K562 (cell line): Measurements from ENCODE around the gene RCC1. TPM values are rescaled to one million over a fixed set of nuclear protein-coding genes. Genes with fewer than 3 reads are reported as not detected.

Experiments
- CBX1 ChIP-seq: sonication (generic); IDR thresholded peaks from 2 replicates; pipeline ENCODE4 v1.6.1; 2016; ENCODE audit warnings: antibody characterized with exemption, low read depth, mild to moderate bottlenecking
- CHD4 ChIP-seq: fragments of 200-600 bp; sonication (generic); IDR thresholded peaks from 3 replicates; pipeline ENCODE4 v1.6.1; 2012; ENCODE audit warnings: low read depth, mild to moderate bottlenecking, mixed read lengths, low read length, inconsistent platforms; ENCODE audit not compliant: insufficient read depth, insufficient replicate concordance, poor library complexity, severe bottlenecking
- HDGF ChIP-seq: fragments of 450-650 bp; IDR thresholded peaks from 2 replicates; pipeline ENCODE4 v1.6.1; 2016
- IRF2 ChIP-seq: sonication (generic); formaldehyde crosslinking; IDR thresholded peaks from 2 replicates; pipeline ENCODE4 v1.8.1; 2022; ENCODE audit warnings: mild to moderate bottlenecking, missing genetic modification reagents
- LEF1 ChIP-seq: fragments of 450-650 bp; IDR thresholded peaks from 2 replicates; pipeline ENCODE4 v1.6.1; 2016; ENCODE audit warnings: mild to moderate bottlenecking
- PHF21A ChIP-seq: fragments of 450-650 bp; IDR thresholded peaks from 2 replicates; pipeline ENCODE4 v1.6.1; 2017; ENCODE audit warnings: low read depth, borderline replicate concordance
- POLR2AphosphoS2 ChIP-seq: IDR thresholded peaks from 2 replicates; pipeline ENCODE4 v1.6.1; 2012; ENCODE audit warnings: low read length, improper control_type of control experiment
- PPARD ChIP-seq: fragments of 250-450 bp; sonication (Bioruptor Pico); IDR thresholded peaks from 2 replicates; pipeline ENCODE4 v1.8.0; 2022; ENCODE audit warnings: inconsistent platforms, mild to moderate bottlenecking, moderate library complexity
- RBFOX2 ChIP-seq: fragments of 200-400 bp; formaldehyde crosslinking; IDR thresholded peaks from 2 replicates; pipeline ENCODE4 v1.6.1; 2017; ENCODE audit warnings: low read depth, mild to moderate bottlenecking, low read length, moderate library complexity
- ZNF175 ChIP-seq: fragments of 200-800 bp; sonication (Bioruptor generic); IDR thresholded peaks from 2 replicates; pipeline ENCODE4 v1.6.1; 2016; ENCODE audit warnings: low read depth, mild to moderate bottlenecking, missing genetic modification characterization, missing compliant biosample characterization
- ZNF384 ChIP-seq: IDR thresholded peaks from 2 replicates; pipeline ENCODE4 v1.6.1; 2012; ENCODE audit warnings: low read depth, low read length, improper control_type of control experiment
- polyA plus RNA-seq, 8 experiments: library from polyadenylated mRNA; depleted of rRNA in 4 of 8; stranded (reverse) in 5 of 8; unstranded in 3 of 8; fragments of >200 nt; fragmentation: Nextera tagmentation in 2 of 8; fragmentation: Illumina TruSeq in 1 of 8; extraction: Ambion mirVana in 2 of 8; extraction: Trizol in 1 of 8; gene quantifications; 2 replicates each; pipeline versions ENCODE4 v1.2.1 to v1.2.3, GENCODE V29; 2011 to 2014; ENCODE audit warnings: inconsistent platforms in 1 of 8, missing spikeins in 1 of 8
- total RNA-seq, 7 experiments: library from RNA; depleted of rRNA in 6 of 7; stranded (reverse); fragments of >200 nt in 6 of 7; fragmentation: Illumina TruSeq in 2 of 7; extraction: Trizol in 2 of 7; gene quantifications; 2 replicates each; pipeline versions ENCODE4 v1.2.1 to v1.2.3, GENCODE V29; 2011 to 2021; ENCODE audit warnings: low replicate concordance in 1 of 7
- TF ChIP-seq, protein P1 (sequence below): fragments of 250-450 bp; sonication (Bioruptor Pico); IDR thresholded peaks from 2 replicates; pipeline ENCODE4 v1.9.0; 2021; ENCODE audit warnings: mild to moderate bottlenecking
- TF ChIP-seq, protein P2 (sequence below): fragments of 450-650 bp; formaldehyde crosslinking; IDR thresholded peaks from 2 replicates; pipeline ENCODE4 v1.4.0; 2020; ENCODE audit warnings: mild to moderate bottlenecking, mixed read lengths
- TF ChIP-seq, protein P3 (sequence below), 2 experiments: fragments of 450-650 bp in 1 of 2; IDR thresholded peaks; 2 replicates each; pipeline ENCODE4 v1.6.1; 2011 to 2017; ENCODE audit warnings: low read depth in 2 of 2, antibody characterized with exemption in 1 of 2, borderline replicate concordance in 1 of 2, low read length in 1 of 2, mild to moderate bottlenecking in 1 of 2, mixed read lengths in 1 of 2; ENCODE audit not compliant: control insufficient read depth in 1 of 2
- TF ChIP-seq, protein P4 (sequence below), 2 experiments: fragments of 450-650 bp in 1 of 2; sonication (generic) in 1 of 2; formaldehyde crosslinking; conservative IDR thresholded peaks; 2 replicates each; pipeline versions ENCODE4 v1.4.0 to v1.8.1; 2020 to 2022; ENCODE audit warnings: mild to moderate bottlenecking in 1 of 2, missing genetic modification reagents in 1 of 2
- TF ChIP-seq, protein P5 (sequence below): IDR thresholded peaks from 2 replicates; pipeline ENCODE4 v1.6.1; 2012; ENCODE audit warnings: low read depth, low read length, improper control_type of control experiment, borderline replicate concordance
- TF ChIP-seq, protein P6 (sequence below): fragments of 250-450 bp; sonication (Bioruptor Pico); IDR thresholded peaks from 2 replicates; pipeline ENCODE4 v1.8.0; 2022; ENCODE audit warnings: inconsistent platforms

The RCC1 gene
- total and polyA plus RNA-seq, 9 of the 15 experiments (the other 6 are each of a cell fraction or from before 2014, with no cell fraction given) = 16.4 to 202 (median 107) TPM

DNA sequence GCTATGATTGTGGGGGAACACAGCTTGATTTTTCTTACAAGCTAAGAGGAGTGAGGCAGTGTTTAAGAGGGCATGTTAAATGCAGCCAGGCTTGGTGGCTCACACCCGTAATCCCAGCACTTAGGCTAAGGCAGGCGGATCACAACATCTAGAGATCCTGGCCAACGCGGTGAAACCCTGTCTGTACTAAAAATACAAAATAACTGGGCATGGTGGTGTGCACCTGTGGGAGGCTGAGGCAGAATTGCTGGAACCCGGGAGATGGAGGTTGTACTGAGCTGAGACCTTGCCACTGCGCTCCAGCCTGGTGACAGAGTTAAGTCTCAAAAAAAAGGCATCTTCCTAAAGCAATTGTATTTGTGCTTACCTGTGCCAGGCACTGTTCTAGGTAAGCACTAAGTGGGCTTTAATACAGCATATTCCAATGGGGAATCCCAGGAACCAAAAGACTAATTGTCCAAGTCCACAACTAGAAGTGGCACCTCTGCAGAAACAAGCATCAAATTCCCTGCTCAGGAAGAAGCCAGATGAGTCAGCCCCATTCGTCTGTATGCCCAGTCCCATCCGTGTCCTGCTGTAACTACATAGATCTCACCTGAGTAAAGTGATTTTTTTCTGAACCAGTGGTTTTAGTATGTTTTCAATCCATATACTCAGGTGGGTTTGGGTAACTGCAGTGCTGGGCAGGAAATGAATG lies 4.6 kb downstream of the RCC1 start (continued):
- TF ChIP-seq, protein P1, sequence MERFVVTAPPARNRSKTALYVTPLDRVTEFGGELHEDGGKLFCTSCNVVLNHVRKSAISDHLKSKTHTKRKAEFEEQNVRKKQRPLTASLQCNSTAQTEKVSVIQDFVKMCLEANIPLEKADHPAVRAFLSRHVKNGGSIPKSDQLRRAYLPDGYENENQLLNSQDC (CRISPR knock-in tag) = peak; percentile 82
- TF ChIP-seq CBX1 (0 out of 2 replicates have a peak, but pooled peaks have one; percentile 57), PPARD (CRISPR knock-in tag) (no peak), ZNF384 (no peak), ZNF175 (CRISPR knock-in tag) (no peak), PHF21A (no peak; the same call in 1 of the 2 replicates), RBFOX2 (peak; percentile 76), CHD4 (no peak), LEF1 (no peak; the same call in 1 of the 2 replicates), IRF2 (no peak), POLR2AphosphoS2 (peak; percentile 97), HDGF (no peak)
- TF ChIP-seq, protein P2, sequence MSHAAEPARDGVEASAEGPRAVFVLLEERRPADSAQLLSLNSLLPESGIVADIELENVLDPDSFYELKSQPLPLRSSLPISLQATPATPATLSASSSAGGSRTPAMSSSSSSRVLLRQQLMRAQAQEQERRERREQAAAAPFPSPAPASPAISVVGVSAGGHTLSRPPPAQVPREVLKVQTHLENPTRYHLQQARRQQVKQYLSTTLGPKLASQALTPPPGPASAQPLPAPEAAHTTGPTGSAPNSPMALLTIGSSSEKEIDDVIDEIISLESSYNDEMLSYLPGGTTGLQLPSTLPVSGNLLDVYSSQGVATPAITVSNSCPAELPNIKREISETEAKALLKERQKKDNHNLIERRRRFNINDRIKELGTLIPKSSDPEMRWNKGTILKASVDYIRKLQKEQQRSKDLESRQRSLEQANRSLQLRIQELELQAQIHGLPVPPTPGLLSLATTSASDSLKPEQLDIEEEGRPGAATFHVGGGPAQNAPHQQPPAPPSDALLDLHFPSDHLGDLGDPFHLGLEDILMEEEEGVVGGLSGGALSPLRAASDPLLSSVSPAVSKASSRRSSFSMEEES (CRISPR knock-in tag) = no peak; the same call in 1 of the 2 replicates
- TF ChIP-seq, protein P3, sequence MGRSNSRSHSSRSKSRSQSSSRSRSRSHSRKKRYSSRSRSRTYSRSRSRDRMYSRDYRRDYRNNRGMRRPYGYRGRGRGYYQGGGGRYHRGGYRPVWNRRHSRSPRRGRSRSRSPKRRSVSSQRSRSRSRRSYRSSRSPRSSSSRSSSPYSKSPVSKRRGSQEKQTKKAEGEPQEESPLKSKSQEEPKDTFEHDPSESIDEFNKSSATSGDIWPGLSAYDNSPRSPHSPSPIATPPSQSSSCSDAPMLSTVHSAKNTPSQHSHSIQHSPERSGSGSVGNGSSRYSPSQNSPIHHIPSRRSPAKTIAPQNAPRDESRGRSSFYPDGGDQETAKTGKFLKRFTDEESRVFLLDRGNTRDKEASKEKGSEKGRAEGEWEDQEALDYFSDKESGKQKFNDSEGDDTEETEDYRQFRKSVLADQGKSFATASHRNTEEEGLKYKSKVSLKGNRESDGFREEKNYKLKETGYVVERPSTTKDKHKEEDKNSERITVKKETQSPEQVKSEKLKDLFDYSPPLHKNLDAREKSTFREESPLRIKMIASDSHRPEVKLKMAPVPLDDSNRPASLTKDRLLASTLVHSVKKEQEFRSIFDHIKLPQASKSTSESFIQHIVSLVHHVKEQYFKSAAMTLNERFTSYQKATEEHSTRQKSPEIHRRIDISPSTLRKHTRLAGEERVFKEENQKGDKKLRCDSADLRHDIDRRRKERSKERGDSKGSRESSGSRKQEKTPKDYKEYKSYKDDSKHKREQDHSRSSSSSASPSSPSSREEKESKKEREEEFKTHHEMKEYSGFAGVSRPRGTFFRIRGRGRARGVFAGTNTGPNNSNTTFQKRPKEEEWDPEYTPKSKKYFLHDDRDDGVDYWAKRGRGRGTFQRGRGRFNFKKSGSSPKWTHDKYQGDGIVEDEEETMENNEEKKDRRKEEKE (IDR thresholded peaks at IDR 0.05; ENCODE audit: borderline replicate concordance in 1 of 2, control insufficient read depth in 1 of 2, low read depth in 2 of 2, low read length in 1 of 2) = peak; percentile 18 to 93; a peak in 3 of 4 replicates
- TF ChIP-seq, protein P4, sequence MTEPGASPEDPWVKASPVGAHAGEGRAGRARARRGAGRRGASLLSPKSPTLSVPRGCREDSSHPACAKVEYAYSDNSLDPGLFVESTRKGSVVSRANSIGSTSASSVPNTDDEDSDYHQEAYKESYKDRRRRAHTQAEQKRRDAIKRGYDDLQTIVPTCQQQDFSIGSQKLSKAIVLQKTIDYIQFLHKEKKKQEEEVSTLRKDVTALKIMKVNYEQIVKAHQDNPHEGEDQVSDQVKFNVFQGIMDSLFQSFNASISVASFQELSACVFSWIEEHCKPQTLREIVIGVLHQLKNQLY (CRISPR knock-in tag; conservative IDR thresholded peaks at IDR 0.05) = peak; percentile 48 to 92; a peak in 1 of 4 replicates
- TF ChIP-seq, protein P5, sequence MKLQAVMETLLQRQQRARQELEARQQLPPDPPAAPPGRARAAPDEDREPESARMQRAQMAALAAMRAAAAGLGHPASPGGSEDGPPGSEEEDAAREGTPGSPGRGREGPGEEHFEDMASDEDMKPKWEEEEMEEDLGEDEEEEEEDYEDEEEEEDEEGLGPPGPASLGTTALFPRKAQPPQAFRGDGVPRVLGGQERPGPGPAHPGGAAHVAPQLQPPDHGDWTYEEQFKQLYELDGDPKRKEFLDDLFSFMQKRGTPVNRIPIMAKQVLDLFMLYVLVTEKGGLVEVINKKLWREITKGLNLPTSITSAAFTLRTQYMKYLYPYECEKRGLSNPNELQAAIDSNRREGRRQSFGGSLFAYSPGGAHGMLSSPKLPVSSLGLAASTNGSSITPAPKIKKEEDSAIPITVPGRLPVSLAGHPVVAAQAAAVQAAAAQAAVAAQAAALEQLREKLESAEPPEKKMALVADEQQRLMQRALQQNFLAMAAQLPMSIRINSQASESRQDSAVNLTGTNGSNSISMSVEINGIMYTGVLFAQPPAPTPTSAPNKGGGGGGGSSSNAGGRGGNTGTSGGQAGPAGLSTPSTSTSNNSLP = no peak
- TF ChIP-seq, protein P6, sequence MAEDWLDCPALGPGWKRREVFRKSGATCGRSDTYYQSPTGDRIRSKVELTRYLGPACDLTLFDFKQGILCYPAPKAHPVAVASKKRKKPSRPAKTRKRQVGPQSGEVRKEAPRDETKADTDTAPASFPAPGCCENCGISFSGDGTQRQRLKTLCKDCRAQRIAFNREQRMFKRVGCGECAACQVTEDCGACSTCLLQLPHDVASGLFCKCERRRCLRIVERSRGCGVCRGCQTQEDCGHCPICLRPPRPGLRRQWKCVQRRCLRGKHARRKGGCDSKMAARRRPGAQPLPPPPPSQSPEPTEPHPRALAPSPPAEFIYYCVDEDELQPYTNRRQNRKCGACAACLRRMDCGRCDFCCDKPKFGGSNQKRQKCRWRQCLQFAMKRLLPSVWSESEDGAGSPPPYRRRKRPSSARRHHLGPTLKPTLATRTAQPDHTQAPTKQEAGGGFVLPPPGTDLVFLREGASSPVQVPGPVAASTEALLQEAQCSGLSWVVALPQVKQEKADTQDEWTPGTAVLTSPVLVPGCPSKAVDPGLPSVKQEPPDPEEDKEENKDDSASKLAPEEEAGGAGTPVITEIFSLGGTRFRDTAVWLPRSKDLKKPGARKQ (CRISPR knock-in tag) = no peak
